B cell (primary cell): ENCODE data around the gene TMEM151A.

Source experiments
- CTCF ChIP-seq: fragments of 200-600 bp; IDR thresholded peaks from one replicate; pipeline ENCODE4 v1.8.0; 2022; ENCODE audit warnings: antibody characterized with exemption, mild to moderate bottlenecking
- EZH2 ChIP-seq: IDR thresholded peaks from 2 replicates; pipeline ENCODE4 v1.6.1; 2012; ENCODE audit warnings: borderline replicate concordance, low read depth, mild to moderate bottlenecking, moderate library complexity, low read length; ENCODE audit not compliant: insufficient read depth, poor library complexity, severe bottlenecking

DNA sequence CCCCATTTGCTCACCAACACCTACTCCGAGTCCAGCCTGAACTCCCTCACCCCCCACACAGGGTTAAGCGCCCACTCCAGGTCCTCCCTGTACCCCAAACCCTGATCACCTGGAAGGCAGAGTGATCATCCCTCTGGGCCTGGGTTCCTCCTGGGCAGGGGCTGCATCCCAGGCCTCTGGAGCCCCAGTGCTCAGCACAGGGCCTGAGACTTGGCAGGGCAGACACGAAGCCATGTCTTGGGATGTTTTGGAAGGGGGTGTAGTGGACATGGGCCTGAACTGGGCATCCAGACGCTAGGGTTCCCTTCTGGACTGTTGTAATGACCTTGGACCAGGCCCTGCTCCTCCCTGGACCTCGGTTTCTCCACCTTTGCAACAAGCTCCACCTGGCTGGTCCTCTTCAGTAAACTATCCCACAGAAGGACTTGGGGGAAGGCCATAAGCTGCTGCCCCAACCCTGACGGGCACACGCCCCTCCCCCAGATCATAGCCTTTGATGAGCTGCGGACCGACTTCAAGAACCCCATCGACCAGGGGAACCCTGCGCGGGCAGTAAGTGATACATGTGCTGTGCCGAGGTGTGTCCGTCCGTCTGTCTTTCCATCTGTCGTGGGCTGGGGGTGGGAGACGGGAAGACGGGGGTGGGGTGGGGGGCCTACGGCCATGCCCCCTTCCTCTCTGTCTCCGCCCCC, 9.8 kb upstream of the TMEM151A start:
- TF ChIP-seq CTCF (no peak), EZH2 (no peak)
